Stimulated activated CD4-positive, alpha-beta T cell treated with anti-CD3 and anti-CD28 coated beads, Interleukin-1b, Interleukin-23, amount 100 ng/mL, for 1 hour (primary cell): ENCODE data around the gene COMMD10.
"Not testable (repeated sequence)": the region's sequence is repeated elsewhere in the genome, so short reads cannot be mapped to it uniquely, and the experiment has no call there.

ENCODE experiments used
- DNase-seq, 2 donors: peaks; one replicate each; pipeline ENCODE4 v3.0.0-alpha.2; 2020; ENCODE audit warnings: low read depth in 2 of 2

COMMD10 gene

DNA sequence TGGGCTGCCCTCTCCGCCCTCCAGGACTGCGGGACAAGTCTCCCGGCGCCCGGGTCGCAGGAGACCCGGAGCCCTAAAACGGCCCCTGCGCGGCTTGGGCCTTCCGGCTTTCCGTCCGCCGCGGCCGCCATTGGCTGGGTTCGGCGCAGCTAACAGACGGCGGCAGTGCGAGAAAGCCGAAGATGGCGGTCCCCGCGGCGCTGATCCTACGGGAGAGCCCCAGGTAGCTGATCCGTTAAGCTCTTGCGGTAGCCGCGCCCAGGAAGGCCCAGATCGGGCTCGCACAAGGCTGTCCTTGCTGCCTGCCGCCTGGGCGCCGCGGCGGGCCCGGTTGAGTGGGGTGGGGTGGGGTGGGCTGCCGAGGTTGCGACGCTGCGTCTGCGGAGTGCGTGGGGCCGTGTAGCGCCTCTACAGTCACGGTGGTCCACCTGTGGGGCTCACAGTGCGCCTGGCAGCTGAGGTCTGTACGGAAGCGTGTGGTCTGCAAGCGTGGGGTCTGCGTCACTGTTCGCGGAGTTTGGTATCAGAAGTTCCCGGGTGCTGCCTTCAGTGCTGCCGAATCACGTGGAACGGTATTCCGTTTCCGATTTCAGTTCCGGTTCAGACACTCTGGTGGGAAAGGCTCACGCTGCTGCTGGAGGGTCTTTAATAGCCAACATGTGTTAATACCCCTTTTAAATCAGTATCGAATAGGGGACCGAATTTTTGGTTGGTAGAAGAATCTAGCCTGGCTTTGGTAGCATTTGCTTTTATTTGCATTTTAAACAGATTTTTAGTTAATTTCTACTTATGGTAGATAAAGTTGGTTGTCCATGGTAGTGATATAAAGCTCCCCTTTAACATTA, at the start of gene COMMD10:
TSS of gene COMMD10 (plus strand) at position 155 of the 845 bp plus-strand sequence.
- peak; percentile 32 to 44 for DNase-seq

DNA sequence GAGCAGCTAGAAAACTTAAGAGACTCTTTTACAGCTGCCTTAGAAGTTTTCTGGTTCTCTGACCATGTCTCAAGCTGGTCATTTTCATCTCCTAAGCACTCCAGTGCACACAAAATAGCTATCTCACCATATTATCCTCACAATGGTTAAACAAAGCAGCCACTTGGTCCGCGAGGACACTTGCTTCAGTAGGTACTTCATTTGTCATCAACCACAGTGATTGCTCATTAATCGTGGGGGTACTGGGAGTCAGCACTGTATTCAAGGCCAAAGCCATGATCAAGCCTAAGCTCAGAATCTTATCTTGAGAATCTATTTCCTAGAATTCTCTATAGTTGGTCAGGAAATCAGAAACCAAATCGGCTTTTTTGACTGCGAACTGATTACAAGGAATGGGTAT, 49.7 kb upstream of the COMMD10 start:
- DNase-seq = no peak

DNA sequence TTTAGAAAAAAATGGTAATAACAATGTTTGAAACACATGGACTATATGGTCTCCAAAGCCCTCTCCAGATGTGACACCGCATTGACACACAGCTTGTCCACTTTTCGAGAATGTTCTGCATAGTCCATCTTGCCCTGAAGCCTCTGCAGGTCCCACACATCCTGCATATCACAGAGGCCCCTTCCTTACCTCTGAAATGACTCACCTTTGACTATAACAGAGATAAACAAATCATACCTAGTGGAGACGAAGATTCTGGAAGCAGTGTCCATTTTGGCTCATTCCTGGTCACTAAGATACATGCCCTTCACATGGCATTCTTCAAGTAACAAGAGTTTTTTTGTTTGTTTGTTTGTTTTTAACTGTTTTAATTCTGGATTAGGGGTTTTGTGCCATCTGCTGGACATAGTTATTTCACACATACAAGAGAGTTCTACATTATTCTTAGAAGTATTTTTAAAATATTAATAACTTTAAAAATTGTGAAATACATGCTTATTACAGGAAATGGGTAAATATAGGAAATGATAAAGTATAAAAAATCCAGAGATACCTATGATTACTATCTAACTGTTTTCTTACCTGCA, 47.5 kb upstream of the COMMD10 start:
- DNase-seq = no peak

DNA sequence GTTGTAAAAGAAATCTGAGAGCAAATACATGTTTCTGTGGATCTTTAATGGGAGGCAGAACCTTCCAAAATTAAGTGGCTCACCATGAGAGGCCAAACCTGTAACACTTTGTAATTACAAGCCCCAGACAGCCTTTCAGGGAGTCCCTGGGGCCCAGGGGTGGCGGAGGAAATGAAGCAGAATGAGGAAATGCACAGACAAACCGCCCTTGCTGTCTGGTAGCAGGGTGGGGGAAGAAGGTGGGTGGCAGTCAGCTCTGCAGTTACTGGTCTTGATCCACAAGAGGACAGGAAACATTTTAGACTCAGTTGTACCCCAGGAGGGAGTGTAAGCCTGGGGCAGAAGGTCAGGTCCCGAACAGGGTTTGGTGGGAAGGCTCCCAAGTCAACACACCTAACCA, 46.0 kb upstream of the COMMD10 start:
- no peak for DNase-seq

DNA sequence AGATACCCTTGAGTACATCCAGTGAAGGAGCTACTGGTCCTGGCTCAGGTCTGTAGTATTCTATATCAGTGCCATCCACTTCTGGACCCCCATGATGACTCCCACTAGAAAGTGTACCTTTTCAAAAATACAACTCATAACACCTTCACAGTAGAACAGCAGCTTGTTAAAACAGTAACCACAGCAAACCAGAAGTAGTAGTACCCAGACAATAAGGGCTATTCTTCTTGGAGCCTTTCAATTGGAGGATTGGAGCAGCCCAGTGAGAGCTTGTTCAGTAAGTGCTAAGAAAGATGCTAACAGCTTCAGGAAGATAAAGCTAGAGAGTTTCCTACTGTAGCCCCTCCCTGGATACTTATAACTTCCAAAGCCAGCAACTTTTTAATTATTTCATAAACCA, 42.5 kb upstream of the COMMD10 start:
- no peak for DNase-seq

DNA sequence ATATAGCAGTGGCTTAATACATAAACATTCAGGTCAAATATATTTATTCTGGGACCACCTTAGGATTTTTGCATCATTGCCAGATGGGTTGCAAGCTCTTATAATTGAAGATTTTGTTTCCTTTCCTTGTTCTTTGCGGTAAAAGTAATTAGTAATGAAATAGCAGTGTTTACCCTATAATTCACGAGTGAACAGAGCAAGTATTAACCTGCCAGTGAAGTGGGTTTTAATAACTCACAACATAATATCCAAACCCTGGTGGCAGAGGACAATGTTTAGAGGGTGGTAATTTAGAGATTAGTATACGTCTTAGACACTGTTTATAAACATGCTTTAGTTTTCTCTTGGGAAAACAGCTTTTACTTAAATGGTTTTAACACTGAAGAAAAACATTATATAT, 40.8 kb upstream of the COMMD10 start:
- DNase-seq = no peak

DNA sequence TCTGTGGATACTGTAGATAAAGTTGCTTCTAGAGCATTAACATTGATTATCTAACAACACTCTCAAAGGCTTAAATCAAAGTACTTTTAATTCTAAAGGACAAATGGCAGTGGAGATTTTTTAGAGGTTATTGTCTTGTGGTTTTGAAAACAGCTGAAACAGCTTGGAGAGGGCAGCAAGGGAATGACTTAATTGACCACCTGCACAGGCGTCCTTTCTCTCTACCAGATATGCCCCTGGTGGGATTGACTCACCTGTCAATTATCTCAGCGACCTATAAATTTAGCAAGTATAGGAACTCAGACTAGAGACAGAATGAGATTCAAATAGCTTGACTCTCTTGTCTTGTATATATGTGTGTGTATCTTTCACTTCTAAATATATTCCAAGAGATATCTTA, 39.0 kb upstream of the COMMD10 start:
- DNase-seq = no peak

DNA sequence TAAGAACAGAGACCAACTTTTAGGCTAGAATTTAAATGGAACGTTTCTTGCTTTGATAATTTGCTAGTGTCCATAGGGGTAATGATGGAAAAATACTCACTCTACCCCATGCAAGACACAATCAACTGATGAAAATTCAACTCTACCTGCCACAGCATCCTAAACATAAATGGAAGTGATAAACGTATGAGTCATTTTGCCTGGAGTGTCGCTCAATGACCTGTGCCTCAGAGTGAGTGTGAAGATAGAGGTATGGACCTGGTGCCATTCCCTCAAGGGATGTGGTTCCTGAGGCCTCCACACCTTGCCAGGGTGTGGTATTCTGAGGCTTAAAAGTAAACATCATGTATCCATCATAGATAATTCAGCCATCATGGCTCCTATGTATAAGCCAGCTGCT, 38.6 kb upstream of the COMMD10 start:
- DNase-seq = no peak

DNA sequence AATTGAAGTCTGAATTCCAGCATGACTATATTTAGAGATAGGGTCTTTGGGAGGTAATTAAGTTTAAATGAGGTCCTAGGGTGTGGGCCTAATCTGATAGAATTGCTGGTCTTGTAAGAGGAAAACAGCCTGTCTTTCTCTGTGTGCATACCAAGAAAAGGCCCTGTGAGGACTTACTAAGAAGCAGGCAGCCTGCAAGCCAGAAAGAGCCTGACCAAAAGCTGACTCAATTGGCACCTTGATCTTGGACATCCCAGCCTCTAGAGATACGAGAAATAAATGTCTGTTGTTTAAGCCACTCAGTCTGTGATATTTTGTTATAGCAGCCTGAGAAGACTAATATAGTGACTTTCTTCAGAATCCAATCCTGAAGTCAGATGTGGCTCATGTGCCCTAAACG, 38.0 kb upstream of the COMMD10 start:
- no peak for DNase-seq

DNA sequence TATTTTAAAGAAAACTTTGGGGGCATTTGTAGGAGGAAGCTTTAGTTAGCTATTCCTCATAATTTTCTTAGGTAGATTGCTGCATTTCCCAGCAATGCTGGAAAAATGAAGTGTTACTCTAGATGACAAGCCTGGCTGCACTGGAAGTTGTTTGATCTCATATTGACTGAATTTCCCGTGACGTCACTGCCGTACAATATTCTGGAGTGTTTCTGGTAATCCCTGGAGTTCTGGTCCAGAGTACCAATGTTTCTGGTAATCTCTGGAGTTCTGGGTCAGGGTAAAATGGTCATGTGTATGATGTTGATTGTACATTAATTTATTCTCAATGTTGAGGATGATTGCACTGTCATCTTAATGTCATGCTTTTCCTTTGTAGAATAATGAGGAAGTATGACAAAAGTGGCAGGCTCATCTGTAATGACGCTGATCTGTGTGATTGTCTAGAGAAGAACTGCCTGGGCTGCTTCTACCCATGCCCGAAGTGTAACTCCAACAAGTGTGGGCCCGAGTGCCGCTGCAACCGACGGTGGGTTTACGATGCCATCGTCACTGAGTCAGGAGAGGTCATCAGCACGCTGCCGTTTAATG, 26.4 kb upstream of the COMMD10 start:
- DNase-seq = no peak

DNA sequence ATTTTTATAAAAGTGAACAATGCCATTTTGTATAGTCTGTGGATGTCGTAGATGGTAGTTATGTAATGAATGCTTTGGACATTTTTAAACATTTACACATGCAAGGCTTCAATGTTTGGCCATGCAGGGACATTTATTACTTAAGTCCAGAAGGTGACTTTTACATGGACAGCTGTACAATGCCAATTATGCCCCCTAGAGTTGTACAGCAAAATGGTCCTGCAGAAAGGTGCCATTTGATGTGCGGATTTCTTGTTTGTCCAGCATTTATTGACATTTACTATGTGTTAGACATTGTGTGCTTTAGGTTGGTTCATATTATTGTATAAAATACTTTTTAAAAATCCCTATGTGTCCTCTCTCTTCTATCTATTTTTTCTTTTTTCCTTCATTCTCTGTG, 22.5 kb upstream of the COMMD10 start:
- no peak for DNase-seq

DNA sequence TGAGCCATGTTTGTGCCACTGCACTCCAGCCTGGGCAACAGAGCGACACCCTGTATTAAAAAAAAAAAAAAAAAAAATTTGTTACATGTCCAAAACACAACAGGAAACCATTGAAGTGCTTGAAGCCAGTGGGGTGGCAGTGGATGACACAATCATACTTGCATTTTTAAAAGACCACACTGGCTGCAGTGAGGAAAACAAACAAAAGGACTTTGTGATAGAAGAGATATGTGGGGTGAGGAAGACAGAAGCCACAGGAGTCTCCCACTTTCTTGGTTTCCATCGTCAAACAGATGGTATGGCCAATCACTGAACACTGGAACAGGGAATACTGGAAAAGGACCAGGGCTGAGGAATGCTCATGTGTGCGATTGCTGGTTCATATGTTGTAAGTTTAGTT, 20.9 kb upstream of the COMMD10 start:
- no peak for DNase-seq

DNA sequence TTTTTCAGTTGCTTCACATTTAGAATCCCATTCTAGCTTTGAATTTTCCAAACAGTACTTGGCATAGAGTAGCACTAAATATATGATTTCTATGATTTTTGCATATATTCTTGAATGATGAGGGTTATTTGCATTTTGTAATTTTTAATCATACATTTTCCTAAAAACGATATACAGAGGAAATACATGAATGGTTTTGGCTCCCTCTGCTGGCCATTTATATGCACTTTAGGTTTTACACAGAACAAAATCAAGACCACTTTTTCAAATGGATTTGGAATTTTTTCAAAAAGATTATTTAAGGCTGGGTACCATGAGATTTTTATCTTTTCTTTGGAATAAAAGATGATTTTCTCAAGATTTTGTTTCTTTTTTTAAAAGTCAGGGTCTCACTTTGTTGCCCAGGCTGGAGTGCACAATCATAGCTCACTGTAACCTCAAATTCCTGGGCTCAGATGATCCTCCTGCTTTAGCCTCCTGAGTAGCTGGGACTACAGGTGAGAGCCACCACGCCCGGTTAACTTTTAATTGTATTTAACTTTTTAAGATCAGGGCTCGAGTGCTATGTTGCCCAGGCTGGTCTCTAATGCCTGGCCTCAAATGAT, 16.7 kb upstream of the COMMD10 start:
- DNase-seq = no peak

DNA sequence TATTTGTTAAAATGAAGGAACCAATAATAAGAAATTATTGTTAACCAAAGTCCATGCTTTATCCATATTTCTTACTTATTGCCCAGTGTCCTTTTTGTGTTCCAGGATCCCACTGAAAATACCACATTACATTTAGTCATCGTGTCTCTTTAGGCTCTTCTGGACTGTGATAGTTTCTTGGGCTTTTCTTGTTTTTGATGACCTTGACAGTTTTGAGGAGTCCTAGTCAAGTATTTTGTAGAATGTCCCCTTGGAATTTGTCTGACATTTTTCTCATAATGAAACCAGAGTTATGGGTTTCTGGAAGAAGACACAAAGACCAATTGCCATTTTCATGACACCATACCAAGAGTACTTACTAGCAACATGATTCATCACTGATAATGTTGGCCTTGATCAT, 13.6 kb upstream of the COMMD10 start:
- DNase-seq = no peak

DNA sequence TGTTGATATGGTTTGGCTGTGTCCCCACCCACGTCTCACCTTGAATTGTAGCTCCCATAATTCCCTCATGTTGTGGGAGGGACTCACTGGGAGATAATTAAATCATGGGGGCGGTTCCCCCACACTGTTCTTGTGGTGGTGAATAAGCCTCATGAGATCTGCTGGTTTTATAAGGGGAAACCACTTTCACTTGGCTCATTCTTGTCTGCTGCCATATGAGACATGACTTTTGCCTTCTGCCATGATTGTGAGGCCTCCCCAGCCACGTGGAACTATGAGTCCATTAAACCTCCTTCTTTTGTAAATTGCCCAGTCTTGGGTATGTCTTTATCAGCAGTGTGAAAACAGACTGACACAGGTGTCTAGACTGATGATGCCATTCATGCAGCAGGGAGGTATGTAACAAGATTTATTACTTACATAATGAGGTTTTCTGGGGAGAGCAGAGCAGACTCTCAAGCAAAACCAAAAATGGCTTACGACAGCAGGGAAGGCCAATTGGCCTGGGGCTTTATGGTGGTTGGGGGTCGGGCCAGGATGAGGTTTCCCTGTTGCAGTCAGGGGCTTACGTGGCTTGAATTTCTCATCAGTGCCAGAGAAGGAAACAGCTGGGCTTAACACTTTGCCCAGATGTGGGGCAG, 9.5 kb upstream of the COMMD10 start:
- no peak for DNase-seq

DNA sequence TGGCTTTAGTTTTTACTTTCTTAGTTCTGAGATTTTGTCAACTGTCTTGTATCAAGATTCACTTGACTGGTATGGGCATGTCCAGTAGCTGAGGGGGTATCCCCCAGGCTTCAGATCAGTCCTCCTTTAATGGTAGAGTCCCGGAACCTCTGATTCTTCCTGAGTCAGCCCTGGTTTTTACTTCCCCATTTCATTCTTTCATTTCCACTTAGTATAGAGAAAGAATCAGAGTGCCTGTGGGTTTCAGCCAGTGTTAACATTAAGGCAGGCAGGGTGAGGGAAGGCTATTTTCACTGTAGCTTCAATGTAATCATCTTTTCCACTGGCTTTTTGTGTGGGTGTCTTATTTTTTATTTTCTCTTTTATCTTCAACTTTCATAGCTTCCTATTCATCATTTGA, 8.3 kb upstream of the COMMD10 start:
- DNase-seq = no peak

DNA sequence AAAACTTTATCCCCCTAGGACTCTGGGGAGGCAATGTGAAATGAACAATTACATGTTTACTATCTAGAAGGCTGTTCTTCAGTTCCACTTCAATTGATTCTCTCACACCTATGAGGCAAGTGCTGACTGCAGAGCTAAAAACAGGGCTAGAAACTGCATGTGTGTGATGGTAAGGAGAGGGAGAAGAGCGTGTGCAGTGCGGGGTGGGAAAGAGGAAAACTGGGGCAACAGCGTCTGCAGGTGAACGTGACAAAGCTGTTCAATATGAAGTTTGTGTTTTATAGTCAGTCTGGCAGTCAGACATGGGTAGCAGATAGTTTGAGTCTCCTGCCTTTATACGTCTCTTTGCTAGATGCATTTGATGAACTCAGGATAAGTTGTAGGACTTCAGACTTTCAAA, 6.6 kb upstream of the COMMD10 start:
- no peak for DNase-seq

DNA sequence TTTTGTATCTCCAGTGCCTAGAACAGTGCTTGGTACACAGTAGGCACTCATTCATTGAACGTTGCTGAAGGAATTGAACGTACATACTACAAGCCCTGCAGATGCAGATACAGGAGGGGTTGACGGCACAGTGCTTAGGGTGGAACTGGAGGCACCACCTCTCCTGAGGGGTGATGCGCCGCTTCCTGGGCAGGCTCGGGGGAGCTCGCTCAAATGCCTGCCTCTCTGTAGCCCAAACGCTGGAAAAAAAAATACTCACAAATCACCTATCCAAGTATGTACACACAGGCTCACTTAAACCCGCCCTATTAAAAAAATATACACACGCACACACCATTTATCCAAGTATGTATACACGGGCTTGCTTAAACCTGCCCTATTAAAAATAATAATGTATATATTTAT, 536 bp upstream of the COMMD10 start:
- no peak for DNase-seq

DNA sequence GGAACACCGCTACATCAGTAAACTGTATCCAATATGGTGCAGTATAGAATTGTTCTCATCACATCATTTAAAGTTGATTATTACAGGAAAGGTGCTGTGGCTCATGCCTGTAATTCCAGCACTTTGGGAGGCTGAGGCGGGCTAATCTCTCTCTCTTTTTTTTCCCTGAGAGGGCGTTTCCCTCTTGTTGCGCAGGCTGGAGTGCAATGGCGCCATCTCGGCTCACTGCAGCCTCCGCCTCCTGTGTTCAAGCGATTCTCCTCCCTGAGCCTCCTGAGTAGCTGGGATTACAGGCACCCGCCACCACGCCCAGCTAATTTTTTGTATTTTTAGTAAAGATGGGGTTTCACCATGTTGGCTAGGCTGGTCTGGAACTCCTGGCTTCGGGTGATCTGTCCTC, 1.5 kb downstream of the COMMD10 start:
- DNase-seq = not testable (repeated sequence)

DNA sequence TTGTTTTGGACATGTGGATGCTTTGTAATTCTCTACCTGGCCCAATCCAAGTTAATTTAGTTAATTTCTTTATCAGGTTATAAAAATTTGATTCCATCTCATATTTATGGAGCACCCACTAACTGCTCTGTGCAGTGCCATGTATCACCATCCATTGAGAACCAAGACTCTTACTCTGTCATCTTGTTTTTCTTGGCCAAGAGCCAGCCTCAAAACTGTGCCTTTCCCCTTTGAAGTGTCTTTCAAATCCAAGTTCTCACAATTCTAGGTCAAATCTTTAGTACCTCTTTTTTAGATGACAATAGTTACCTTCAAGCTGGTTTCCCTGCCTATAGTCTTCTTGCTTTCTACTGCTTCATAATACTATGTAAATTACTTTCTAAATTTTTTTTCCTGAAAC, 3.2 kb downstream of the COMMD10 start:
- no peak for DNase-seq

DNA sequence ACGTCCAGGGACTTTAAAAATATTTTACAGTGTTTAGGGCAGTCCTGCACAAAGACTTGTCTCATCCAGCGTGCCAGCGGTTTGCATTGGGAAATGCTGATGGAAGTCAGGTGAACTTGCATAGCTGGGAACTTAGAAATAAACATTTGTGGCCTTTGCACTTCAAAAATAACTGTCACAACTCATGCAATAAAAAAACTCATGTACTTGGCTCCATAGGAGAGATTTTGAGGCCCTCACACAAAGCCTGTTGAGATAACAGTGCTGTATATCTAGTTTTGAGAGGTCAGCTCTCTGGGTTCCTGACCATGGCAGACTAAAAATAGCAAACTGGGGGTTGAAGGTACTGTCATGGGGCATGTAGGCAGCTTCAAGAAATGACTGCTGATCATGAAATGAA, 5.5 kb downstream of the COMMD10 start:
- no peak for DNase-seq

DNA sequence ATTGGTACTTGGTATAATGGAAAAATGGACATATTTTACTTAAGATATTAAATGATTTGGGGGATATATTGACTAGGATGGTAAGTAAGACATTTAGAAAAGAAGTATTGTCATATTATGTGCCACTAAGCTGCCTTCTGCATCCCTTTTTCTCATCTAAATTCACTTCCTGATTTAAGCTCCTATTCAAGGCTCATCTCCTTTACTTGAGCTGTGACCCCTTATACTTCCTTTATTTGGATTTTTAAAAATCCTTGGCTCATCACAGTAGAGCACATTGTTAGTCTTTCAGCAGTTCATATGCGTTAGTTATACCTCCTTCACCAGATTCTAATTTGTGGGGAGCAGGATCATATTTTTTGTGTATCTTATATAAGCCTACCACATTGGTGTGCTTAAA, 6.6 kb downstream of the COMMD10 start:
- no peak for DNase-seq
